Subcutaneous adipose tissue (tissue), 4 donors: ENCODE measurements around the gene LRR1. TPM values are rescaled to one million over a fixed set of nuclear protein-coding genes. Genes with fewer than 3 reads are reported as not detected.

Experiments used
- total RNA-seq, 4 donors: library from RNA; depleted of rRNA; stranded (reverse); fragments of >200 nt; gene quantifications; one replicate each; pipeline ENCODE4 v1.1.0, GENCODE V29; 2016
- TF ChIP-seq, protein P1 (sequence below): fragments of 450-650 bp; IDR thresholded peaks from one replicate; pipeline ENCODE4 v1.5.1; 2016; ENCODE audit warnings: low read depth, mild to moderate bottlenecking, control low read depth, antibody characterized with exemption, moderate library complexity

LRR1 gene
- total RNA-seq, 4 donors from 2014 or later = 6.6 to 12.6 (median 11.7) TPM

GRCh38 chr14:49559979-49560768 is 38.6 kb upstream of the LRR1 start:
- TF ChIP-seq, protein P1, sequence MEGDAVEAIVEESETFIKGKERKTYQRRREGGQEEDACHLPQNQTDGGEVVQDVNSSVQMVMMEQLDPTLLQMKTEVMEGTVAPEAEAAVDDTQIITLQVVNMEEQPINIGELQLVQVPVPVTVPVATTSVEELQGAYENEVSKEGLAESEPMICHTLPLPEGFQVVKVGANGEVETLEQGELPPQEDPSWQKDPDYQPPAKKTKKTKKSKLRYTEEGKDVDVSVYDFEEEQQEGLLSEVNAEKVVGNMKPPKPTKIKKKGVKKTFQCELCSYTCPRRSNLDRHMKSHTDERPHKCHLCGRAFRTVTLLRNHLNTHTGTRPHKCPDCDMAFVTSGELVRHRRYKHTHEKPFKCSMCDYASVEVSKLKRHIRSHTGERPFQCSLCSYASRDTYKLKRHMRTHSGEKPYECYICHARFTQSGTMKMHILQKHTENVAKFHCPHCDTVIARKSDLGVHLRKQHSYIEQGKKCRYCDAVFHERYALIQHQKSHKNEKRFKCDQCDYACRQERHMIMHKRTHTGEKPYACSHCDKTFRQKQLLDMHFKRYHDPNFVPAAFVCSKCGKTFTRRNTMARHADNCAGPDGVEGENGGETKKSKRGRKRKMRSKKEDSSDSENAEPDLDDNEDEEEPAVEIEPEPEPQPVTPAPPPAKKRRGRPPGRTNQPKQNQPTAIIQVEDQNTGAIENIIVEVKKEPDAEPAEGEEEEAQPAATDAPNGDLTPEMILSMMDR = no peak

DNA sequence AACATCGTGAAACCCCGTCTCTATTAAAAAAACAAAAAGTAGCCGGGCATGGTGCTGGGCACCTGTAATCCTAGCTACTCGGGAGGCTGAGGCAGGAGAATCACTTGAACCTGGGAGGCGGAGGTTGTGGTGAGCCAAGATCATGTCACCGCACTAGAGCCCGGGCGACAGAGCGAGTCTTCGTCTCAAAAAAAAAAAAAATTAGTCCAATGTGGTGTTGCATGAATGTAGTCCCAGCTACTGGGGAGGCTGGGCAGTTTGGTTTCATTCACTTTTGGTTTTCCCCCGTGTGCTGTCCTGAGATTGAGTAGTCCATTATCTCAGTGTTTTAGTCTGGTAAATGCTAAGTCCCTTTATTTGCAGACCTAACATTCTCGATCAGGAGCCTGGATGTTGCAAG is 32.0 kb upstream of the LRR1 start:
- TF ChIP-seq, protein P1 = no peak

DNA sequence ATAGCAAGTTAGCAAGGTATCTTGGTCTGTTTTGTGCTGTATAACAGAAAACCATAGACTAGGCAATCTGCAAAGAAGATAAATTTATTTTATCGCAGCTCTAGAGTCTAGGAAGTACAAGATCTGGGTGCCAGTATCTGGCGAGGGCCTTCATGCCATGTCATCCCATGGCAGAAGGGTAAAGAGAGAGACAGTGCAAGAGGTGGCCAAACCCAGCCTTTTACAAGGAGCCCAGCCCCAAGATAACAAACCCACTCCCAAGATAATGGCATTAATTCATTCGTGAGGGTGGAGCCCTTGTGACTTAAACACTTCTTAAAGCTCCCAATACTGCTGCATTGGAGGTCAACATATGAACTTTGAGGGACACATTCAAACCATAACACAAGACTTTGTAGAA is 29.5 kb upstream of the LRR1 start:
- TF ChIP-seq, protein P1 = no peak

DNA sequence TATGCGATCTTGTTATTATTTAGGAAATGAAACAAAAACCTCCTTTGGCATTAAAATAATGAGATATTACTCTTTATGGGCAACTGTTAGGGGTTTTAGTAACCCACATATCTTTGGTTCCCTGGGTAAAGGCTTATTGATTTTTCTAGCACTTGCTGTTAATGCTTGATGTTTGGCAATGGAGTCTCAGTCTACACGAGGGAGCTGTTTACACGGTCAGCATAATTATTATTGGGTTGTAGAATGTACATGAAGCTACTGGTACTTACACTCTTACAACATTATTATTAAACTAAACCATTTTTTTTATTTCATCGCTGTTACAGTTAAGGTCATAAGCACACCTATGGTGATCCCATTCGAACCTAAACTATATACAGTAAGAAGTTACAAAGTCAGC is 24.7 kb upstream of the LRR1 start:
- TF ChIP-seq, protein P1 = no peak

DNA sequence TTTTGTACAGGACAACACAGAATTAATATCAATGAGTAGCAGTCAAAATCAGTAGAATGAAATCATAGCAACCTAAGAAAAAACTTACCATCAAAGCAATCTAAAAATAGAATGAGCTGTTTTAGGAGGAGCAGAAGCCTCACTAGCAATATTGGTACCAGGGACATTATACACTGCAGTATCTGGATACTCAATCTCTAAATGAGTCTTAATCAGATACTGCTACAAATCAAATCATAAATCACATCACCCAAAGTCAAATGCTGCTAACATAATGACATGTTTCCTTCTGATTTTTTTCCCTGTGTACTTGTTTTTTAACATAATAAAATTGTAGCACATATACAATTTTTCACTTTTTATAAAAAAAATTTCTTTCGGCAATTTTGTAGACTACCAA is 20.6 kb upstream of the LRR1 start:
- TF ChIP-seq, protein P1 = no peak

DNA sequence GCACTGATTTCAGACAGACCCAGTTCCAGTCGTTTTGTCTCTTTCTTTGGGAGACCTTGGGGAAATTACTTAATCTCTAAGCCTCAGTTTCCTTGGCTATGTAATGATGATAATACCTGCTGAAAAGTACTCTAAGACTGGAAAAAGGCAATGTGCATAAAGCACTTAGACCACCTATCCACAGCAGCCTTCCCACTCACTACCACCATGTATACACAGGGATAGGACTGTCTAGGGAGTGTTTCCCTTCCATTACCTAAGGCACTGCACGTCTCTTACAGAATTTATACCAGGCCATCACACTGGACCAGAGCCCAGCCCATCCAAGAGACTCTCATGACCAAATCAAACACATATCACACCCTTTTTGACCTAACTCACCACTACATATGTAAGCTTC is 18.9 kb upstream of the LRR1 start:
- TF ChIP-seq, protein P1 = no peak

- TF ChIP-seq, protein P1 = no peak
Measured at GRCh38 chr14:49581209-49582112, 17.3 kb upstream of the LRR1 start.
